Measurements from ENCODE around the gene MPDZ.

- no peak for TF ChIP-seq EP300 (IDR thresholded peaks at IDR 0.05)
- TF ChIP-seq, protein P1, sequence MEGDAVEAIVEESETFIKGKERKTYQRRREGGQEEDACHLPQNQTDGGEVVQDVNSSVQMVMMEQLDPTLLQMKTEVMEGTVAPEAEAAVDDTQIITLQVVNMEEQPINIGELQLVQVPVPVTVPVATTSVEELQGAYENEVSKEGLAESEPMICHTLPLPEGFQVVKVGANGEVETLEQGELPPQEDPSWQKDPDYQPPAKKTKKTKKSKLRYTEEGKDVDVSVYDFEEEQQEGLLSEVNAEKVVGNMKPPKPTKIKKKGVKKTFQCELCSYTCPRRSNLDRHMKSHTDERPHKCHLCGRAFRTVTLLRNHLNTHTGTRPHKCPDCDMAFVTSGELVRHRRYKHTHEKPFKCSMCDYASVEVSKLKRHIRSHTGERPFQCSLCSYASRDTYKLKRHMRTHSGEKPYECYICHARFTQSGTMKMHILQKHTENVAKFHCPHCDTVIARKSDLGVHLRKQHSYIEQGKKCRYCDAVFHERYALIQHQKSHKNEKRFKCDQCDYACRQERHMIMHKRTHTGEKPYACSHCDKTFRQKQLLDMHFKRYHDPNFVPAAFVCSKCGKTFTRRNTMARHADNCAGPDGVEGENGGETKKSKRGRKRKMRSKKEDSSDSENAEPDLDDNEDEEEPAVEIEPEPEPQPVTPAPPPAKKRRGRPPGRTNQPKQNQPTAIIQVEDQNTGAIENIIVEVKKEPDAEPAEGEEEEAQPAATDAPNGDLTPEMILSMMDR (IDR thresholded peaks at IDR 0.05), result no peak
- no peak for TF ChIP-seq POLR2A (IDR thresholded peaks at IDR 0.05)
- TF ChIP-seq POLR2AphosphoS5 (IDR thresholded peaks at IDR 0.05), result no peak
These were observed 139.8 kb downstream of the MPDZ start for GRCh38 chr9:13139641-13140171.

All from stomach (tissue), 4 donors.